GM12878 (cell line): ENCODE results near the gene ITPKB. TPM values are rescaled to one million over a fixed set of nuclear protein-coding genes. Genes with fewer than 3 reads are reported as not detected.

Source experiments
- CHD2 ChIP-seq: IDR thresholded peaks from 2 replicates; pipeline ENCODE4 v1.6.1; 2011; ENCODE audit warnings: low read depth, low read length, improper control_type of control experiment, borderline replicate concordance
- CREM ChIP-seq: IDR thresholded peaks from 2 replicates; pipeline ENCODE4 v1.6.1; 2014; ENCODE audit warnings: antibody characterized with exemption, low read depth
- CUX1 ChIP-seq: IDR thresholded peaks from 2 replicates; pipeline ENCODE4 v1.6.1; 2012; ENCODE audit warnings: improper control_type of control experiment, low read depth, low read length; ENCODE audit not compliant: insufficient replicate concordance
- HDAC2 ChIP-seq: fragments of 200-600 bp; sonication (generic); IDR thresholded peaks from 2 replicates; pipeline ENCODE4 v1.6.1; 2017
- HDAC6 ChIP-seq: fragments of 200-600 bp; sonication (generic); IDR thresholded peaks from one replicate; pipeline ENCODE4 v1.8.0; 2017; ENCODE audit warnings: antibody characterized with exemption; ENCODE audit not compliant: unreplicated experiment
- HDGF ChIP-seq: fragments of 450-650 bp; IDR thresholded peaks from 2 replicates; pipeline ENCODE4 v1.6.1; 2016; ENCODE audit warnings: antibody characterized with exemption
- IRF4 ChIP-seq: IDR thresholded peaks from 2 replicates; pipeline ENCODE4 v1.6.1; 2011; ENCODE audit warnings: low read depth, low read length
- JUNB ChIP-seq: IDR thresholded peaks from 2 replicates; pipeline ENCODE4 v1.6.1; 2016; ENCODE audit warnings: antibody characterized with exemption, mild to moderate bottlenecking
- KLF5 ChIP-seq: fragments of 450-650 bp; IDR thresholded peaks from 2 replicates; pipeline ENCODE4 v1.6.1; 2014; ENCODE audit warnings: mild to moderate bottlenecking; ENCODE audit not compliant: partially characterized antibody
- MYB ChIP-seq: fragments of 150-350 bp; IDR thresholded peaks from 2 replicates; pipeline ENCODE4 v1.6.1; 2014; ENCODE audit warnings: mild to moderate bottlenecking, low read depth, low read length, borderline replicate concordance
- NBN ChIP-seq: fragments of 450-650 bp; IDR thresholded peaks from 2 replicates; pipeline ENCODE4 v1.6.1; 2016
- NFXL1 ChIP-seq: fragments of 450-650 bp; IDR thresholded peaks from 2 replicates; pipeline ENCODE4 v1.6.1; 2017; ENCODE audit warnings: antibody characterized with exemption, mild to moderate bottlenecking, borderline replicate concordance
- RAD51 ChIP-seq: fragments of 450-650 bp; IDR thresholded peaks from 2 replicates; pipeline ENCODE4 v1.6.1; 2016; ENCODE audit warnings: moderate library complexity, mild to moderate bottlenecking, inconsistent platforms
- RBBP5 ChIP-seq: fragments of 200-600 bp; sonication (generic); conservative IDR thresholded peaks from 2 replicates; pipeline ENCODE4 v1.6.1; 2016
- SIN3A ChIP-seq: IDR thresholded peaks from 2 replicates; pipeline ENCODE4 v1.6.1; 2012; ENCODE audit warnings: low read depth, low read length, improper control_type of control experiment
- SMARCA5 ChIP-seq: fragments of 450-650 bp; IDR thresholded peaks from 2 replicates; pipeline ENCODE4 v1.6.1; 2017; ENCODE audit warnings: mild to moderate bottlenecking
- SUZ12 ChIP-seq: fragments of 200-600 bp; sonication (generic); IDR thresholded peaks from one replicate; pipeline ENCODE4 v1.6.1; 2018; ENCODE audit warnings: antibody characterized with exemption, mild to moderate bottlenecking; ENCODE audit not compliant: unreplicated experiment
- polyA plus RNA-seq, 11 experiments: library from polyadenylated mRNA; depleted of rRNA in 4 of 11; unstranded in 6 of 11; stranded (reverse) in 5 of 11; fragments of >200 nt; fragmentation: Nextera tagmentation in 4 of 11; fragmentation: Illumina TruSeq in 1 of 11; extraction: Ambion mirVana in 4 of 11; extraction: Trizol in 1 of 11; gene quantifications; 1 replicate in 1 of 11; 2 replicates in 10 of 11; pipeline versions ENCODE4 v1.2.1 to v1.2.3, GENCODE V29; 2011 to 2016; ENCODE audit warnings: inconsistent platforms in 2 of 11, missing spikeins in 2 of 11, low read depth in 1 of 11
- total RNA-seq, 4 experiments: library from RNA; depleted of rRNA in 3 of 4; stranded (reverse); fragments of >200 nt in 3 of 4; fragmentation: Illumina TruSeq in 1 of 4; extraction: Trizol in 1 of 4; gene quantifications; 2 replicates each; pipeline versions ENCODE4 v1.2.1 to v1.2.3, GENCODE V29; 2013 to 2021
- TF ChIP-seq, protein P1 (sequence below): fragments of 450-650 bp; IDR thresholded peaks from 2 replicates; pipeline ENCODE4 v1.6.1; 2018; ENCODE audit warnings: mild to moderate bottlenecking, low read depth, moderate library complexity; ENCODE audit not compliant: partially characterized antibody
- TF ChIP-seq, protein P2 (sequence below): IDR thresholded peaks from 2 replicates; pipeline ENCODE4 v1.6.1; 2011; ENCODE audit warnings: borderline replicate concordance, low read depth, mild to moderate bottlenecking, moderate library complexity, low read length; ENCODE audit not compliant: insufficient read depth, poor library complexity, severe bottlenecking
- TF ChIP-seq, protein P3 (sequence below): fragments of 450-650 bp; IDR thresholded peaks from 2 replicates; pipeline ENCODE4 v1.6.1; 2017; ENCODE audit warnings: mild to moderate bottlenecking, low read depth, inconsistent platforms; ENCODE audit not compliant: poor library complexity, severe bottlenecking

Gene ITPKB
- total and polyA plus RNA-seq, 10 of the 15 experiments (the other 5 are each of a cell fraction or from before 2014, with no cell fraction given) = 1.3 to 38.7 (median 12.9) TPM

DNA sequence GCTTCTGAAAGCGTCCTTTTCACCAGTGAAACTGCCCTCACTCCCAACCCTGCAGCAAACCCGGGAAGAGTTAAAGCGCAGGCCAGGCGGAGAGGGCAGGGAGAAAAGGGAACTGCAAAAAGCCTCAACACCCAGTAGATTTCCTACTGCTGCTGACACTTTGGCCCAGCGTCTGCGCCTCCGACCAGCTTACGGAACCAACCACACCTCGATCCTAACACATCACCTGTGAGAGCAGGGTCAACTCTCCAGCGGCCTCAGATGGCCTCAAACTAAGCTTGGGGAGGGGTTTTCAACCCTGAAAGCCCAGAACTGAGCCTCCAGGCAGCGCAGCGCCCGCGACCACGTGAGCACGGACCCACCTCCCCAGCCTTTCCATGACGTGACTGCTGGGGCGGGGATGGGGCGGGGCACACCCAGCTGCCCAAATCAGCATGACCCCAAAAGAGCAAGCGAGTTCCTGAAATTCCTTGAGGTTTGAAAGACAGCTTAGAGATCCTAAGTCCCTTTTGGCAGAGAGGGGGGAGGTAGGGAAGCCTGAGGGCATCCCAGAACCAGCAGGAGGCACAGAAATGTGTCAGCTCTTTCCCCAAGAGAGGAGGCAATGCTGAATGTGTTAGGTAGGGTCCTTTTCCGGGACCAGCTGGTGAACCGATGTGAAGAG lies 59.1 kb downstream of the ITPKB start (continued):
- TF ChIP-seq CUX1 (no peak), HDGF (peak; percentile 78), IRF4 (no peak), HDAC2 (no peak), CREM (peak; percentile 59), KLF5 (no peak), RBBP5 (no peak), NBN (peak; percentile 81), NFXL1 (no peak), MYB (no peak), CHD2 (no peak), SMARCA5 (no peak), RAD51 (peak; percentile 90), SIN3A (no peak), JUNB (no peak), SUZ12 (no peak), HDAC6 (no peak)
- TF ChIP-seq, protein P1, sequence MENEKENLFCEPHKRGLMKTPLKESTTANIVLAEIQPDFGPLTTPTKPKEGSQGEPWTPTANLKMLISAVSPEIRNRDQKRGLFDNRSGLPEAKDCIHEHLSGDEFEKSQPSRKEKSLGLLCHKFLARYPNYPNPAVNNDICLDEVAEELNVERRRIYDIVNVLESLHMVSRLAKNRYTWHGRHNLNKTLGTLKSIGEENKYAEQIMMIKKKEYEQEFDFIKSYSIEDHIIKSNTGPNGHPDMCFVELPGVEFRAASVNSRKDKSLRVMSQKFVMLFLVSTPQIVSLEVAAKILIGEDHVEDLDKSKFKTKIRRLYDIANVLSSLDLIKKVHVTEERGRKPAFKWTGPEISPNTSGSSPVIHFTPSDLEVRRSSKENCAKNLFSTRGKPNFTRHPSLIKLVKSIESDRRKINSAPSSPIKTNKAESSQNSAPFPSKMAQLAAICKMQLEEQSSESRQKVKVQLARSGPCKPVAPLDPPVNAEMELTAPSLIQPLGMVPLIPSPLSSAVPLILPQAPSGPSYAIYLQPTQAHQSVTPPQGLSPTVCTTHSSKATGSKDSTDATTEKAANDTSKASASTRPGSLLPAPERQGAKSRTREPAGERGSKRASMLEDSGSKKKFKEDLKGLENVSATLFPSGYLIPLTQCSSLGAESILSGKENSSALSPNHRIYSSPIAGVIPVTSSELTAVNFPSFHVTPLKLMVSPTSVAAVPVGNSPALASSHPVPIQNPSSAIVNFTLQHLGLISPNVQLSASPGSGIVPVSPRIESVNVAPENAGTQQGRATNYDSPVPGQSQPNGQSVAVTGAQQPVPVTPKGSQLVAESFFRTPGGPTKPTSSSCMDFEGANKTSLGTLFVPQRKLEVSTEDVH = no peak
- TF ChIP-seq, protein P2, sequence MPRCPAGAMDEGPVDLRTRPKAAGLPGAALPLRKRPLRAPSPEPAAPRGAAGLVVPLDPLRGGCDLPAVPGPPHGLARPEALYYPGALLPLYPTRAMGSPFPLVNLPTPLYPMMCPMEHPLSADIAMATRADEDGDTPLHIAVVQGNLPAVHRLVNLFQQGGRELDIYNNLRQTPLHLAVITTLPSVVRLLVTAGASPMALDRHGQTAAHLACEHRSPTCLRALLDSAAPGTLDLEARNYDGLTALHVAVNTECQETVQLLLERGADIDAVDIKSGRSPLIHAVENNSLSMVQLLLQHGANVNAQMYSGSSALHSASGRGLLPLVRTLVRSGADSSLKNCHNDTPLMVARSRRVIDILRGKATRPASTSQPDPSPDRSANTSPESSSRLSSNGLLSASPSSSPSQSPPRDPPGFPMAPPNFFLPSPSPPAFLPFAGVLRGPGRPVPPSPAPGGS = no peak
- TF ChIP-seq, protein P3, sequence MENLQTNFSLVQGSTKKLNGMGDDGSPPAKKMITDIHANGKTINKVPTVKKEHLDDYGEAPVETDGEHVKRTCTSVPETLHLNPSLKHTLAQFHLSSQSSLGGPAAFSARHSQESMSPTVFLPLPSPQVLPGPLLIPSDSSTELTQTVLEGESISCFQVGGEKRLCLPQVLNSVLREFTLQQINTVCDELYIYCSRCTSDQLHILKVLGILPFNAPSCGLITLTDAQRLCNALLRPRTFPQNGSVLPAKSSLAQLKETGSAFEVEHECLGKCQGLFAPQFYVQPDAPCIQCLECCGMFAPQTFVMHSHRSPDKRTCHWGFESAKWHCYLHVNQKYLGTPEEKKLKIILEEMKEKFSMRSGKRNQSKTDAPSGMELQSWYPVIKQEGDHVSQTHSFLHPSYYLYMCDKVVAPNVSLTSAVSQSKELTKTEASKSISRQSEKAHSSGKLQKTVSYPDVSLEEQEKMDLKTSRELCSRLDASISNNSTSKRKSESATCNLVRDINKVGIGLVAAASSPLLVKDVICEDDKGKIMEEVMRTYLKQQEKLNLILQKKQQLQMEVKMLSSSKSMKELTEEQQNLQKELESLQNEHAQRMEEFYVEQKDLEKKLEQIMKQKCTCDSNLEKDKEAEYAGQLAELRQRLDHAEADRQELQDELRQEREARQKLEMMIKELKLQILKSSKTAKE = no peak
